Fibroblast of mammary gland (primary cell): ENCODE measurements around the gene GON4L.

Experiments used
- DNase-seq: peaks from one replicate; pipeline ENCODE4 v3.0.0-alpha.2; 2010; ENCODE audit warnings: low read depth
- H3K4me3 ChIP-seq: 2 replicates; pipeline ENCODE4 v1.5.1; 2011; ENCODE audit warnings: low read depth, mild to moderate bottlenecking, low read length, moderate library complexity; ENCODE audit not compliant: control insufficient read depth
- CTCF ChIP-seq: conservative IDR thresholded peaks from 2 replicates; pipeline ENCODE4 v1.5.1; 2011; ENCODE audit warnings: low read depth, low read length, inconsistent platforms; ENCODE audit not compliant: control insufficient read depth, insufficient read depth

The GON4L gene

GRCh38 chr1:155884031-155884960 is 27.3 kb upstream of the GON4L start:
- DNase-seq = no peak

DNA sequence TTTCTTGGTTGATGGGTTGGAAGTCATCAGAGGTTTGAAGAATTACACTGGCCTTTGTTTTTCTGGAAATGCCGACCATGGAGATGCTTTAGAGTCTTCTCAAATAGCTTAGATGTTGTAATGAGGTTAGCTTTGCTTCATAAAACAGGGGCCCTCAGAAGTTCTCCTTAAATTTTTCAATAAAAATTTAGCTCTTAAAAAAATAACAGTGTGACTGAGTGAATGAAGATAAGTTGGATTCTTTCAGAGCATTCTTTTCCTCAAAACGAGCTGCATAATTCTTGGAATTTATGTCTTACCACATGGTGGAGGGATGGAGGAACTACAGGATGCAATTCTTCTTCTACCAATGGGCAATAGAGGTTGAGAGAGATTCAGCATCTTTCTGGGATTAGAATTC is 25.8 kb upstream of the GON4L start:
- no peak for TF ChIP-seq CTCF
- DNase-seq = no peak
- H3K4me3 ChIP-seq = no peak overlapping the region

More at GRCh38 chr1:155884031-155884960, 27.3 kb upstream of the GON4L start:
- TF ChIP-seq CTCF = no peak
- H3K4me3 ChIP-seq = no peak overlapping the region

GRCh38 chr1:155882235-155882634 is 25.2 kb upstream of the GON4L start:
- no peak for TF ChIP-seq CTCF
- no peak overlapping the region for H3K4me3 ChIP-seq
- no peak for DNase-seq

DNA sequence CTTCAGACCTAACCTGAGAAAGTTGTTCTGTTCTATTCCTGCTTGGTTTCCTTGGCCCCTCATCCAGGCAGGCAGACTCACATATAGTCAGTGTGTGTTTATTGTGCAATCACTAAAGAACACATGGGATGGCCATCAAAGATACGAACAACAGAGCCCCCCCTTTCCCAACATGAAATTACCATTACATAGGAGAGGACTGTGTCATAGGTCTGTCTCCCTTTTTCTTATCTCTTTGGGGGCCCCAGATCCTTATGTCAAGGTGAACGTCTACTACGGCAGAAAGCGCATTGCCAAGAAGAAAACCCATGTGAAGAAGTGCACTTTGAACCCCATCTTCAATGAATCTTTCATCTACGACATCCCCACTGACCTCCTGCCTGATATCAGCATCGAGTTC is 23.9 kb upstream of the GON4L start:
- no peak for DNase-seq
- no peak overlapping the region for H3K4me3 ChIP-seq
- TF ChIP-seq CTCF = no peak

DNA sequence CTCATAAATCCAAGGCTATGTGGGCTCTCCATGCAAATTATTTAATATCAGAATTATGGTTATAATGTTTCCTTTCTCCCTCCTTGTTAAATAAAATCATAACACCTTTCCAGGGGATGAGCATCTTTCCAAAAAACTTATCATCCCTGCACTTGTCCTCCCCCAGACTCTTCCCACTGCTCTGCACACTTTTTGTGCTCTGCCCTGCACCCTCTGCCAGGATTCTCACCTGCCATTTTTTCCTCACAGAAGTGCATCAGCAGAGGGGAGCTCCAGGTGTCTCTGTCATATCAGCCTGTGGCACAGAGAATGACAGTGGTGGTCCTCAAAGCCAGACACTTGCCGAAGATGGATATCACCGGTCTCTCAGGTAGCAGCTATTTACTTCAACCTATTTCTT is 23.2 kb upstream of the GON4L start:
- no peak for DNase-seq
- no peak overlapping the region for H3K4me3 ChIP-seq
- TF ChIP-seq CTCF = no peak

GRCh38 chr1:155877945-155878344 is 20.9 kb upstream of the GON4L start:
- no peak for DNase-seq
- no peak for TF ChIP-seq CTCF
- H3K4me3 ChIP-seq = no peak overlapping the region
